Erythroblast (primary cell): ENCODE results near the gene NXPE3.

Experiments used
- GATA1 ChIP-seq: IDR thresholded peaks from 2 replicates; pipeline ENCODE4 v1.6.1; 2011; ENCODE audit warnings: low read depth, mild to moderate bottlenecking, control low read depth, low read length, moderate library complexity
- POLR2A ChIP-seq: IDR thresholded peaks from 2 replicates; pipeline ENCODE4 v1.6.1; 2011; ENCODE audit warnings: mild to moderate bottlenecking, low read length

DNA sequence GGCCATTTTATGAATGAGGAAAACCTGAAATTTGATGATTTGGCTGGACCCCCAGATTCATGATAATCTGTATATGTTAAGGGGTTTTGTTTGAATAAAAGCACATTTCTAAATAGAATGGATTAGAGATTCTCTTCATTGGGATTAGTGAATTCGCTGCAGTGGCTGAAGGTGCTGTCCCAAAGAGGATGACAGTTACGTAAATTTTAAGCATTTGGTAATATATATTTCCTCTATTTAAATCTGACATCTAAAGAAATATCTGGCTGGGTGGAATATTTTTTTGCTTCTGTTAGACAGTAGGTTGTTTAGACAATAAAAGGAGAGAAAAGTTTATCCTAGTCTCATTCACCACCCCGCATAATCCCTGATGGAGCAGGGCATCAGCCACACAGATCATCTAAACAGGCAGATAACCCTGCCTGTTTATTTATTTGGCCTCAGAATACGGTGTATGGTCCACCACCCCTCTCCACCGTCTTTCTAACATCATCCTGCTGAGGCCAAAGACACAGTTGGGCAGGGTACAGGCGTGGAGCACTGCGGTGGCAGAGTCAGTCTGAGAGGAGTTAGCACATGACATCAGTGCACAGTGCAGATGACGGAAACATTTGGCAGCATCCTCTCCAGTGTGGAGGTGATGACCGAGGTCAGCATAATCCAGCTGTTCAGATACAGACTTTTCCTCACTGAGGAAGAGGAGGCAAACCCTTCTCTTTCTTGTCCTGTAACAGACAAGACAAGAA lies 49.9 kb downstream of the NXPE3 start:
- TF ChIP-seq POLR2A = no peak
- no peak for TF ChIP-seq GATA1
